GM23338 (cell line): ENCODE data around the gene IGF2R. TPM values are rescaled to one million over a fixed set of nuclear protein-coding genes. Genes with fewer than 3 reads are reported as not detected.

Source experiments
- ATAC-seq: fragments of 200-7000 bp; cut with Tn5 transposase; 3 replicates; pipeline ENCODE4 v1.9.1; 2020
- DNase-seq: peaks from one replicate; pipeline ENCODE4 v3.0.0-alpha.2; 2015; ENCODE audit warnings: low spot score
- H2AFZ ChIP-seq: fragments of 200-600 bp; sonication (generic); 2 replicates; pipeline ENCODE4 v1.8.0; 2016; ENCODE audit warnings: antibody characterized with exemption, mild to moderate bottlenecking, moderate library complexity
- H3F3A ChIP-seq: fragments of 200-600 bp; sonication (generic); replicated peaks from 2 replicates; pipeline ENCODE4 v1.8.0; 2017; ENCODE audit warnings: antibody characterized with exemption, mixed run types, low read depth
- H3K27ac ChIP-seq: fragments of 200-600 bp; sonication (generic); 2 replicates; pipeline ENCODE4 v1.6.1; 2016; ENCODE audit warnings: low read depth
- H3K27me3 ChIP-seq: fragments of 200-600 bp; sonication (generic); 2 replicates; pipeline ENCODE4 v1.8.0; 2016; ENCODE audit warnings: mild to moderate bottlenecking, mixed run types, moderate library complexity; ENCODE audit not compliant: insufficient read depth
- H3K36me3 ChIP-seq: fragments of 200-600 bp; sonication (generic); 2 replicates; pipeline ENCODE4 v1.8.0; 2016; ENCODE audit warnings: mild to moderate bottlenecking; ENCODE audit not compliant: insufficient read depth
- H3K4me1 ChIP-seq: fragments of 200-600 bp; sonication (generic); 2 replicates; pipeline ENCODE4 v1.8.0; 2016; ENCODE audit warnings: mild to moderate bottlenecking, moderate library complexity; ENCODE audit not compliant: insufficient read depth
- H3K4me2 ChIP-seq: fragments of 200-600 bp; sonication (generic); 2 replicates; pipeline ENCODE4 v1.7.1; 2017; ENCODE audit warnings: mixed run types
- H3K4me3 ChIP-seq: fragments of 200-600 bp; sonication (generic); 2 replicates; pipeline ENCODE4 v1.6.1; 2016; ENCODE audit warnings: mixed run types
- H3K79me2 ChIP-seq: fragments of 200-600 bp; sonication (generic); replicated peaks from 2 replicates; pipeline ENCODE4 v1.8.0; 2017; ENCODE audit warnings: mild to moderate bottlenecking; ENCODE audit not compliant: insufficient read depth
- H3K9me2 ChIP-seq: fragments of 200-600 bp; sonication (generic); 2 replicates; pipeline ENCODE4 v1.8.0; 2017; ENCODE audit not compliant: insufficient read depth
- H4K20me1 ChIP-seq: fragments of 200-600 bp; sonication (generic); replicated peaks from 2 replicates; pipeline ENCODE4 v1.8.0; 2017; ENCODE audit warnings: mild to moderate bottlenecking; ENCODE audit not compliant: insufficient read depth
- H3K27ac Mint-ChIP-seq: 2 replicates; pipeline ENCODE4 v1.8.0; 2020; ENCODE audit warnings: inconsistent platforms, mild to moderate bottlenecking, moderate library complexity, mixed read lengths
- H3K27me3 Mint-ChIP-seq: 3 replicates; pipeline ENCODE4 v1.8.0; 2022; ENCODE audit warnings: low read depth, mild to moderate bottlenecking, moderate library complexity, mixed read lengths, inconsistent platforms; ENCODE audit not compliant: insufficient read depth, poor library complexity
- H3K36me3 Mint-ChIP-seq: 3 replicates; pipeline ENCODE4 v1.8.0; 2021; ENCODE audit warnings: low read depth, mild to moderate bottlenecking, inconsistent platforms, moderate library complexity, mixed read lengths
- H3K4me1 Mint-ChIP-seq: 3 replicates; pipeline ENCODE4 v1.8.0; 2020; ENCODE audit warnings: mild to moderate bottlenecking, inconsistent platforms, mixed read lengths
- H3K4me3 Mint-ChIP-seq: 3 replicates; pipeline ENCODE4 v1.8.0; 2021; ENCODE audit warnings: moderate library complexity, mild to moderate bottlenecking, inconsistent platforms, mixed read lengths
- H3K9me3 Mint-ChIP-seq: 3 replicates; pipeline ENCODE4 v1.8.0; 2020; ENCODE audit warnings: moderate library complexity, mild to moderate bottlenecking, inconsistent platforms, mixed read lengths
- CREB1 ChIP-seq: fragments of 250-450 bp; sonication (Bioruptor Pico); IDR thresholded peaks from 2 replicates; pipeline ENCODE4 v1.5.0; 2020; ENCODE audit warnings: low read depth, mild to moderate bottlenecking, moderate library complexity
- EZH2 ChIP-seq: fragments of 200-600 bp; sonication (generic); IDR thresholded peaks from one replicate; pipeline ENCODE4 v1.8.0; 2017; ENCODE audit warnings: antibody characterized with exemption, mild to moderate bottlenecking, low read depth; ENCODE audit not compliant: unreplicated experiment
- EZH2phosphoT487 ChIP-seq: fragments of 200-600 bp; sonication (generic); IDR thresholded peaks from one replicate; pipeline ENCODE4 v1.8.1; 2018; ENCODE audit warnings: antibody characterized with exemption; ENCODE audit not compliant: unreplicated experiment
- JUNB ChIP-seq: IDR thresholded peaks from one replicate; pipeline ENCODE4 v1.6.1; 2016; ENCODE audit warnings: antibody characterized with exemption; ENCODE audit not compliant: unreplicated experiment
- NANOG ChIP-seq: IDR thresholded peaks from 2 replicates; pipeline ENCODE4 v1.6.1; 2016; ENCODE audit warnings: antibody characterized with exemption, borderline replicate concordance
- POLR2AphosphoS5 ChIP-seq: IDR thresholded peaks from 2 replicates; pipeline ENCODE4 v1.6.1; 2016; ENCODE audit warnings: antibody characterized with exemption, low read depth
- STAT1 ChIP-seq: IDR thresholded peaks from one replicate; pipeline ENCODE4 v1.6.1; 2016; ENCODE audit warnings: antibody characterized with exemption; ENCODE audit not compliant: unreplicated experiment
- ZNF331 ChIP-seq: fragments of 250-450 bp; sonication (Bioruptor Pico); IDR thresholded peaks from 2 replicates; pipeline ENCODE4 v1.5.0; 2020; ENCODE audit warnings: low read depth, mild to moderate bottlenecking, moderate library complexity
- polyA plus RNA-seq: library from polyadenylated mRNA; unstranded; fragments of >200 nt; fragmentation: Nextera tagmentation; extraction: Ambion mirVana; gene quantifications from 2 replicates; pipeline ENCODE4 v1.2.1, GENCODE V29; 2016
- total RNA-seq: library from RNA; depleted of rRNA; stranded (reverse); fragments of >200 nt; shearing (Covaris generic); gene quantifications from 2 replicates; pipeline ENCODE4 v1.2.3, GENCODE V29; 2014
- TF ChIP-seq, protein P1 (sequence below), 2 experiments: fragments of 200-600 bp in 1 of 2; sonication (generic) in 1 of 2; conservative IDR thresholded peaks; 2 replicates each; pipeline versions ENCODE4 v1.5.1 to v1.6.1; 2016 to 2017; ENCODE audit warnings: antibody characterized with exemption in 2 of 2, low read depth in 2 of 2, mild to moderate bottlenecking in 2 of 2, moderate library complexity in 1 of 2
- TF ChIP-seq, protein P2 (sequence below): IDR thresholded peaks from one replicate; pipeline ENCODE4 v1.6.1; 2018; ENCODE audit warnings: antibody characterized with exemption; ENCODE audit not compliant: unreplicated experiment
- TF ChIP-seq, protein P3 (sequence below): IDR thresholded peaks from 2 replicates; pipeline ENCODE4 v1.6.1; 2016; ENCODE audit warnings: antibody characterized with exemption

Gene IGF2R
- total and polyA plus RNA-seq, 2 experiments from 2014 or later: 12.5 to 76.4 TPM

DNA sequence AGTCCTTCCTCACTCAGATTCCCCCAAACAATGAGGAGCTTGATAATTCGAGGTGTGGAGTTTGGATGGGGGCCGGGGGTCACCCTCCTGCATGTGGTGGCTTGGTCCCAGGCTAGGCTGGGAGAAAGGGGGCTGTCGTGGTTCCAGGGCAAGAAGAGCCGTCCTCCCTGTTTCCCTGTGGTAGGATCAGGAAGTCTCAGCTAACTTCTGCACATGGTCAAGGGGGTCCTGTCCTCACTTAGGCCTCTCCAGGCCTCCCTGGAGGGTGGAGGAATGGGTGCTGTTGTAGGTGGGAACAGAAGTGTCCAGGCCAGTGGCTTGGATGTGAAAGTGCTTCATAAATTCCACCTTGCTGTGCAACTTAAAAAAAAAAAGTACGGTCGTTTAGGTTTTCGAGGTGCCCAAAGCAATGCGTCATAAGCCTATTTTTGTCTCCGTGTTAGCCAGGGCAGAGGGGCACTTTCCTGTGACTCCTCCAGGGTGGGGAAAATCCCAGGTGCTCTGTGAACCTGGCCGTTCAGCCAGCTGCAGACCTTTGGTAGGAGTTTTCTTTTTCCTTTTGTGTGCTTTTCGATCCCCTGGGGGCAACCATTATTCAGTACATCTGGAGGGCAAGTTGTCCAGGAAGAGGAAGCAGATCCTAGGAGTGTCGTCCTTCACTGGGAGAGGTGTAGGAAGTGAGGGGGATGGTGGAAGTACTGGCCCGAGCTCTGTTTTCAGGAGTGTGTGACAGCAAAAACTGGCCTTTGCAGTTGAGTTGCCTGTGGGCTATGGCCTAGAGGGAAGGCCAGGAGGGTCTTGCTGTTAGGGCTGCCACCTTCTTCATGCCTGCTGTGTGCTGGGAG is 9.6 kb downstream of the IGF2R start (continued):
- TF ChIP-seq, protein P1, sequence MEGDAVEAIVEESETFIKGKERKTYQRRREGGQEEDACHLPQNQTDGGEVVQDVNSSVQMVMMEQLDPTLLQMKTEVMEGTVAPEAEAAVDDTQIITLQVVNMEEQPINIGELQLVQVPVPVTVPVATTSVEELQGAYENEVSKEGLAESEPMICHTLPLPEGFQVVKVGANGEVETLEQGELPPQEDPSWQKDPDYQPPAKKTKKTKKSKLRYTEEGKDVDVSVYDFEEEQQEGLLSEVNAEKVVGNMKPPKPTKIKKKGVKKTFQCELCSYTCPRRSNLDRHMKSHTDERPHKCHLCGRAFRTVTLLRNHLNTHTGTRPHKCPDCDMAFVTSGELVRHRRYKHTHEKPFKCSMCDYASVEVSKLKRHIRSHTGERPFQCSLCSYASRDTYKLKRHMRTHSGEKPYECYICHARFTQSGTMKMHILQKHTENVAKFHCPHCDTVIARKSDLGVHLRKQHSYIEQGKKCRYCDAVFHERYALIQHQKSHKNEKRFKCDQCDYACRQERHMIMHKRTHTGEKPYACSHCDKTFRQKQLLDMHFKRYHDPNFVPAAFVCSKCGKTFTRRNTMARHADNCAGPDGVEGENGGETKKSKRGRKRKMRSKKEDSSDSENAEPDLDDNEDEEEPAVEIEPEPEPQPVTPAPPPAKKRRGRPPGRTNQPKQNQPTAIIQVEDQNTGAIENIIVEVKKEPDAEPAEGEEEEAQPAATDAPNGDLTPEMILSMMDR (conservative IDR thresholded peaks at IDR 0.05; ENCODE audit: low read depth in 2 of 2): no peak
- TF ChIP-seq EZH2: no peak
- no peak for TF ChIP-seq NANOG
- TF ChIP-seq, protein P2, sequence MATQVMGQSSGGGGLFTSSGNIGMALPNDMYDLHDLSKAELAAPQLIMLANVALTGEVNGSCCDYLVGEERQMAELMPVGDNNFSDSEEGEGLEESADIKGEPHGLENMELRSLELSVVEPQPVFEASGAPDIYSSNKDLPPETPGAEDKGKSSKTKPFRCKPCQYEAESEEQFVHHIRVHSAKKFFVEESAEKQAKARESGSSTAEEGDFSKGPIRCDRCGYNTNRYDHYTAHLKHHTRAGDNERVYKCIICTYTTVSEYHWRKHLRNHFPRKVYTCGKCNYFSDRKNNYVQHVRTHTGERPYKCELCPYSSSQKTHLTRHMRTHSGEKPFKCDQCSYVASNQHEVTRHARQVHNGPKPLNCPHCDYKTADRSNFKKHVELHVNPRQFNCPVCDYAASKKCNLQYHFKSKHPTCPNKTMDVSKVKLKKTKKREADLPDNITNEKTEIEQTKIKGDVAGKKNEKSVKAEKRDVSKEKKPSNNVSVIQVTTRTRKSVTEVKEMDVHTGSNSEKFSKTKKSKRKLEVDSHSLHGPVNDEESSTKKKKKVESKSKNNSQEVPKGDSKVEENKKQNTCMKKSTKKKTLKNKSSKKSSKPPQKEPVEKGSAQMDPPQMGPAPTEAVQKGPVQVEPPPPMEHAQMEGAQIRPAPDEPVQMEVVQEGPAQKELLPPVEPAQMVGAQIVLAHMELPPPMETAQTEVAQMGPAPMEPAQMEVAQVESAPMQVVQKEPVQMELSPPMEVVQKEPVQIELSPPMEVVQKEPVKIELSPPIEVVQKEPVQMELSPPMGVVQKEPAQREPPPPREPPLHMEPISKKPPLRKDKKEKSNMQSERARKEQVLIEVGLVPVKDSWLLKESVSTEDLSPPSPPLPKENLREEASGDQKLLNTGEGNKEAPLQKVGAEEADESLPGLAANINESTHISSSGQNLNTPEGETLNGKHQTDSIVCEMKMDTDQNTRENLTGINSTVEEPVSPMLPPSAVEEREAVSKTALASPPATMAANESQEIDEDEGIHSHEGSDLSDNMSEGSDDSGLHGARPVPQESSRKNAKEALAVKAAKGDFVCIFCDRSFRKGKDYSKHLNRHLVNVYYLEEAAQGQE: no peak
- no peak for TF ChIP-seq ZNF331

DNA sequence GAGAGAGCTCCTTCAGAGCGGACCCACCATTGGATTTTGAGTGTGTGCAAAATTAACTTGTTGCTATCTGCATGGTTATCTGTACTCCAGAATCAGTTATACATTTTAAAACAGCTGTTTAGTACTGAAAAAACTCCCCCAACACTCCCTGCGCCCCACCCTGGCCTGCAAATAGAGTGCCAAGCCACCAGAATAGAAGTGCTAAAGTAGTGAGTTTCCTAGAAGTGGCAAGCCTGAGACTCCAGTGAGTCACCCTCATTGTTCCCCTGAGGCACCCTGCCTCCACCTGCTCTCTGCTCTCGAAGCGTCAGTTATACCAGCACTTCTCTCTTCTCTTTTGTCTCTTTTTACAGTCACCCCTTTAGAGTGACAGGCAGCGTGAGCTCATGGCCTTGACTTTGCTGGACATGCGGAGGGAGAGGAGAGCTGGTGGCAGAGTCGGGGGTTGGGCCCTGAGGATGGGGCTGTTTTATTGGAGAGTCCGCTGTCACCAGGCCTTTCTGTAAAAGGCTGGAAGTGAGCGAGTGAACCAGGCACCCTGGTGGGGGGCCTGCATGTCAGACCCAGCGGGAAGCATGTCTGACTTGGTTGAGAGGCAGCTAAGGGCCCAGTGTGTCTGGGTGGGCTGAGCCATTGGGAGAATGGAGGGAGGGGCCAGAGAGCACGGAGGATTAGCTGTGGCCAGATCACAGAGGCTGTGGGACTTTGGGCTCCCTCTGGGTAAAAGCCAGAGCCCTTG is 10.4 kb downstream of the IGF2R start:
- H3K4me2 ChIP-seq: peak overlapping the region; percentile 69
- peaks cover 56% of the 10 kb centered on the region for H4K20me1 ChIP-seq
- Mint-ChIP-seq H3K27me3 (peaks cover 14% of the 10 kb centered on the region), H3K9me3 (no peaks in the 10 kb centered on the region), H3K4me3 (peak overlapping the region; percentile 56; the same call in 2 of the 3 replicates), H3K36me3 (no peaks in the 10 kb centered on the region), H3K4me1 (peaks cover 75% of the 10 kb centered on the region), H3K27ac (peak overlapping the region; percentile 24)
- no peaks in the 10 kb centered on the region for H3K27me3 ChIP-seq
- peaks cover 52% of the 10 kb centered on the region for H3K4me1 ChIP-seq
- peak overlapping the region; percentile 64; the same call in 1 of the 2 replicates for H3K27ac ChIP-seq
- peak overlapping the region; percentile 32; the same call in 1 of the 2 replicates for H3K4me3 ChIP-seq
- no peaks in the 10 kb centered on the region for H3K9me2 ChIP-seq
- H3K36me3 ChIP-seq: no peaks in the 10 kb centered on the region
- no peak overlapping the region for H2AFZ ChIP-seq
- peak; percentile 58 for ATAC-seq
- DNase-seq: no peak
- H3F3A ChIP-seq: no peaks in the 10 kb centered on the region
- peaks cover 100% of the 10 kb centered on the region for H3K79me2 ChIP-seq
- TF ChIP-seq JUNB: no peak
- TF ChIP-seq NANOG: no peak
- TF ChIP-seq CREB1 (CRISPR knock-in tag): no peak
- TF ChIP-seq POLR2AphosphoS5: no peak
- no peak for TF ChIP-seq EZH2phosphoT487
- TF ChIP-seq STAT1: no peak
- TF ChIP-seq ZNF331: no peak
- TF ChIP-seq, protein P3, sequence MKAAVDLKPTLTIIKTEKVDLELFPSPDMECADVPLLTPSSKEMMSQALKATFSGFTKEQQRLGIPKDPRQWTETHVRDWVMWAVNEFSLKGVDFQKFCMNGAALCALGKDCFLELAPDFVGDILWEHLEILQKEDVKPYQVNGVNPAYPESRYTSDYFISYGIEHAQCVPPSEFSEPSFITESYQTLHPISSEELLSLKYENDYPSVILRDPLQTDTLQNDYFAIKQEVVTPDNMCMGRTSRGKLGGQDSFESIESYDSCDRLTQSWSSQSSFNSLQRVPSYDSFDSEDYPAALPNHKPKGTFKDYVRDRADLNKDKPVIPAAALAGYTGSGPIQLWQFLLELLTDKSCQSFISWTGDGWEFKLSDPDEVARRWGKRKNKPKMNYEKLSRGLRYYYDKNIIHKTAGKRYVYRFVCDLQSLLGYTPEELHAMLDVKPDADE: no peak
- TF ChIP-seq, protein P2: no peak
